IPS-15b (cell line): ENCODE measurements around the gene FCMR.

Experiments
- H3K27me3 ChIP-seq: one replicate; pipeline ENCODE4 v1.6.1; 2013; ENCODE audit warnings: low read length; ENCODE audit not compliant: control insufficient read depth, insufficient read depth
- H3K36me3 ChIP-seq: one replicate; pipeline ENCODE4 v1.6.1; 2013; ENCODE audit warnings: low read length; ENCODE audit not compliant: control insufficient read depth, insufficient read depth
- H3K4me1 ChIP-seq: one replicate; pipeline ENCODE4 v1.6.1; 2013; ENCODE audit warnings: mild to moderate bottlenecking, low read length; ENCODE audit not compliant: control insufficient read depth, insufficient read depth
- H3K4me3 ChIP-seq: one replicate; pipeline ENCODE4 v1.5.1; 2013; ENCODE audit warnings: low read depth, low read length
- H3K9ac ChIP-seq: one replicate; pipeline ENCODE4 v1.6.1; 2013; ENCODE audit warnings: low read depth, mild to moderate bottlenecking, low read length
- H3K9me3 ChIP-seq: one replicate; pipeline ENCODE4 v1.6.1; 2013; ENCODE audit warnings: mild to moderate bottlenecking, low read length; ENCODE audit not compliant: control insufficient read depth, insufficient read depth

The FCMR gene

GRCh38 chr1:206875752-206876377, 45.9 kb downstream of the FCMR start:
- Histone ChIP-seq H3K27me3 (no peaks in the 10 kb centered on the region), H3K4me1 (no peaks in the 10 kb centered on the region)

DNA sequence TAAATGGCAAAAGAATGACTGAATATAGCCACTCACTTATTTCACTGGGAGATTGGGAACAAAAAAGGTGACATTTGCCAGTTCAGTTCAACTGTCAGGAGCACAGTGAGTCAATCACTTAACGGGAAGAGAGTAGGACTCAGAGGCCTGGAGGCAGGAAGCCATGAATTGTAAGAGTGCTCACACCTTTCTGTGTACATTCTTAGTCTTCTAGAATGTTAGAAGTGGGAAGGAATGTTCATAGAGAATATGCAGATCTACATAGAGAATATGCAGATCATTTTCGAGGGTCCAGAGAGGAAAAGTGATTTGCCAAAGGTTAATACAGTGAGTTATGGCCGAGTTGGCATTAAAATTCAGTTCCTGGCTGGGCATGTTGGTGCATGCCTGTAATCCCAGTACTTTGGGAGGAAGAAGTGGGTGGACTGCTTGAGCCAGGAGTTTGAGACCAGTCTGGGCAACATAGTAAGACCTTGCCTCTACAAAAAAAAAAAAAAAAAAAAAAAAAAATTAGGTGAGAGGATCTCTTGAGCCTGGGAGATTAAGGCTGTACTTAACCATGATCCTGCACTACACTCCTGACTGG, 48.0 kb downstream of the FCMR start:
- Histone ChIP-seq H3K9me3 (no peaks in the 10 kb centered on the region), H3K4me1 (no peaks in the 10 kb centered on the region), H3K9ac (no peak overlapping the region), H3K36me3 (no peaks in the 10 kb centered on the region), H3K27me3 (no peaks in the 10 kb centered on the region), H3K4me3 (no peak overlapping the region)

More at GRCh38 chr1:206875752-206876377, 45.9 kb downstream of the FCMR start:
- no peak overlapping the region for H3K4me3 ChIP-seq
- H3K9ac ChIP-seq = no peak overlapping the region
- no peaks in the 10 kb centered on the region for H3K36me3 ChIP-seq
- H3K9me3 ChIP-seq = no peaks in the 10 kb centered on the region

DNA sequence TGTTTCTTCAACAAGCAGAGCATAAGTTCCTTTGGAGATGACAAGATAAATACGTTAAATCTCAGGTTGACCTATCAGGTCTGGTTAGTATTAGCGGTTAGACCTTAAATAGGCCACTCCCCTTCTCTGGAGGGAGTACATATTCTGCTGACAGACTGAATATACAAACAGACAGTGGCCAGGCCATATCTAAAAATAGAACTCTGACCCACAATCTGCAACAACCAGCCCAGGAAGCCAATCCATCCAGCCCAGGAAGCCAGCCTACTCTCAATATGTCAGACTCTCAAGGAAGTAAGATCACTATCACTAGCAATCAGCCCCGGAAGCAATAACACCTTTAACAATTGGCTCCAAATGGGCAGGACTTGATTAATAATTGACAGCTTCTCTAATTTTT, 49.6 kb downstream of the FCMR start:
- Histone ChIP-seq H3K9me3 (no peaks in the 10 kb centered on the region), H3K9ac (no peak overlapping the region), H3K4me1 (no peaks in the 10 kb centered on the region), H3K4me3 (no peak overlapping the region), H3K27me3 (peaks cover 2% of the 10 kb centered on the region), H3K36me3 (no peaks in the 10 kb centered on the region)

- H3K4me1 ChIP-seq = no peaks in the 10 kb centered on the region
- H3K4me3 ChIP-seq = no peak overlapping the region
- H3K36me3 ChIP-seq = no peaks in the 10 kb centered on the region
- peaks cover 6% of the 10 kb centered on the region for H3K27me3 ChIP-seq
- H3K9ac ChIP-seq = no peak overlapping the region
- no peaks in the 10 kb centered on the region for H3K9me3 ChIP-seq
Measured at GRCh38 chr1:206868264-206868663, 53.5 kb downstream of the FCMR start.

- peaks cover 6% of the 10 kb centered on the region for H3K27me3 ChIP-seq
- H3K4me1 ChIP-seq = no peaks in the 10 kb centered on the region
- no peaks in the 10 kb centered on the region for H3K36me3 ChIP-seq
- no peak overlapping the region for H3K9ac ChIP-seq
- H3K9me3 ChIP-seq = no peaks in the 10 kb centered on the region
- no peak overlapping the region for H3K4me3 ChIP-seq
Measured at GRCh38 chr1:206867716-206868115, 54.0 kb downstream of the FCMR start.

- Histone ChIP-seq H3K9ac (no peak overlapping the region), H3K4me1 (no peaks in the 10 kb centered on the region), H3K36me3 (no peaks in the 10 kb centered on the region), H3K27me3 (peaks cover 6% of the 10 kb centered on the region), H3K9me3 (no peaks in the 10 kb centered on the region), H3K4me3 (no peak overlapping the region)
Measured at GRCh38 chr1:206867239-206867638, 54.5 kb downstream of the FCMR start.

DNA sequence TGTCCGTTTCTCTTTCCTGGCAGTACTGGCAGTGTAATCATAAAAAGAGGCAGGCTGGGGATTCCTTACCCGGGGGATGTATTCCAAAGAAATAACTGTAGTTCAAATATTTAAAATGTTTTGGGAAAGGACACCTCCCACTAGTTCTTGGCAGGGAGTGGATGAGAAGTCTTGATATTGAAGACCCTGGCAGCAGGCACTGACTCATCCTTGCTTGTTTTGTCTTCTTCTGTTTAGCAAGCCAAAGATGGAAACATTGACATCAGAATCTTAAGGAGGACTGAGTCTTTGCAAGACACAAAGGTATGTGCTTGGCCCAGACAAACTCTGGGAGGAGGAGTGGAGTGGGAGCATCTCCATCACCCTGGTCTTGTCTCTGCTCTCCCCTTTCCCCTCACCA, 55.7 kb downstream of the FCMR start:
- Histone ChIP-seq H3K9me3 (no peaks in the 10 kb centered on the region), H3K27me3 (peaks cover 6% of the 10 kb centered on the region), H3K36me3 (no peaks in the 10 kb centered on the region), H3K4me1 (no peaks in the 10 kb centered on the region), H3K4me3 (no peak overlapping the region), H3K9ac (no peak overlapping the region)

DNA sequence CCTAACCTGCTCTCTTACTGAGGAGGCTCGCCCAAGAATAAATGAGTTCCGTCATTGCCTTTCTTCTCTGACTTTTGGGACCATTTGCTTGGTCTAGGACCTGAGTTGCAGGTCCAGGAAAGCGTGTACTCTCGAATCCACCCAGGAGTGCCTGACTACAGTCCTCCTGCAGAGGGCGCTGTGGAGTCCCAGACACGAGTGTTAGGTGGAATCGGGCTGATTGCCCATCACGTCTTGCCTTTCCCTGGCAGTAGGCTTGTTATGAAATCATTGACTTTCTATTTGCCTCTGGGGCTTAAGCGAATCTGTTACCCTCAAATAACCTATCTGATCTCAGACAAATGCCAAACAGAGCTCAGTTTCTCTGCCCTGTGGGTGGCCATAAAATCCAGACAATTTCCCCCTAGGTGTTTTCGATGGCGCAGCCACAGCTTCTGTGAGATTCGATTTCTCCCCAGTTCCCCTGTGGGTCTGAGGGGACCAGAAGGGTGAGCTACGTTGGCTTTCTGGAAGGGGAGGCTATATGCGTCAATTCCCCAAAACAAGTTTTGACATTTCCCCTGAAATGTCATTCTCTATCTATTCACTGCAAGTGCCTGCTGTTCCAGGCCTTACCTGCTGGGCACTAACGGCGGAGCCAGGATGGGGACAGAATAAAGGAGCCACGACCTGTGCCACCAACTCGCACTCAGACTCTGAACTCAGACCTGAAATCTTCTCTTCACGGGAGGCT, 56.6 kb downstream of the FCMR start, which contains the start of gene IL20:
Gene IL20, plus strand, starts transcription at position 685 of the 733 bp plus-strand sequence. CDS start 230 bp downstream, outside the sequence.
- H3K4me1 ChIP-seq = no peaks in the 10 kb centered on the region
- no peaks in the 10 kb centered on the region for H3K9me3 ChIP-seq
- H3K36me3 ChIP-seq = no peaks in the 10 kb centered on the region
- no peak within 1 kb of the TSS for H3K4me3 ChIP-seq
- H3K27me3 ChIP-seq = peaks cover 6% of the 10 kb centered on the region
- H3K9ac ChIP-seq = no peak within 1 kb of the TSS

GRCh38 chr1:206863266-206863665, 58.5 kb downstream of the FCMR start:
- Histone ChIP-seq H3K27me3 (peaks cover 6% of the 10 kb centered on the region), H3K9me3 (no peaks in the 10 kb centered on the region), H3K4me1 (no peaks in the 10 kb centered on the region), H3K36me3 (no peaks in the 10 kb centered on the region), H3K9ac (no peak overlapping the region), H3K4me3 (no peak overlapping the region)

DNA sequence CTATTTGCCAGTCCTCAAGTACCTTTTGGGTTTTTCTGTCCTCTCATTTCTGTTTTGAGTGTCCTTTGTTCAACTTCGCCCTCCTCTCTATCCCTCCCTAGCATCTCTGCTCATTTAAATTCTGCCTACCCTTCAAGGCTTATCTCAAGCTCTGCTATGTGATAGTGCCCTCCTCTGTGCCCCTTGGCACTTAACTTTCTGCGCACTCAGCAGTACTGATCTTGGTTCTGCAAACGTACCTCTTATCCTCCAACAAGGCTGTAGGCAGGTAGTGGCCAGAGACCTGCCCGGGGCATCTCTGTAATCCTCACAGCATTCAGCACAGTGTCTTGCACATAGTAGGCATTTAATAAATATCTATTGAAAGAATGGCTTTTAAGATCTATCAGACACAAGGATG, 61.6 kb downstream of the FCMR start:
- H3K9me3 ChIP-seq = no peaks in the 10 kb centered on the region
- H3K9ac ChIP-seq = no peak overlapping the region
- no peak overlapping the region for H3K4me3 ChIP-seq
- H3K27me3 ChIP-seq = no peaks in the 10 kb centered on the region
- no peaks in the 10 kb centered on the region for H3K36me3 ChIP-seq
- H3K4me1 ChIP-seq = no peaks in the 10 kb centered on the region

DNA sequence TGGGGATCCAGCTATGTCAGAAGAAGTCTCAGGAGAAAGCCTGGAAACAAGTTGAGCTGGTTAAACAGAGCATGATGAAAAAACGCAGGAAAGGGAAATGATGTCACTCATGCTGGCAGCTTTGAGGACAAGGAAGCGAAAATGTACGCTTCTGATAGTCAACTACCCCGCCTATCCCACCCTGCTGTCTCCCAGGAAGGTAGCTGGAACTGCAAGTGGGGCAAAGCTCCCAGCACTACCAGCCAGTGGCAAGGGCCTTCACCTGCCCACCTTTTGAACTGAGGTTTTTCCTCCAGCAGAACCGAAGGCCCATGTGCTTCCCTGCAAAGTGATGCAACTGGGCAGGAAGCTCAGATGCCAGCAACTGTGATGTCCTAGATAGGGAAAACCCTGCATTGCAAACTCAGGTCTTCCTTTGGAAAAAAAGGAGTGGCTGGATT, 62.6 kb downstream of the FCMR start:
- no peaks in the 10 kb centered on the region for H3K36me3 ChIP-seq
- no peak overlapping the region for H3K9ac ChIP-seq
- H3K9me3 ChIP-seq = no peaks in the 10 kb centered on the region
- H3K4me3 ChIP-seq = no peak overlapping the region
- no peaks in the 10 kb centered on the region for H3K27me3 ChIP-seq
- H3K4me1 ChIP-seq = no peaks in the 10 kb centered on the region
